Neural cell (in vitro differentiated cells): ENCODE results near the gene GPR146. TPM values are rescaled to one million over a fixed set of nuclear protein-coding genes. Genes with fewer than 3 reads are reported as not detected.

Source experiments
- H2AFZ ChIP-seq: fragments of 200-600, 300-800 bp; sonication (generic), shearing (Covaris generic); 2 replicates; pipeline ENCODE4 v1.6.0; 2014; ENCODE audit warnings: low read depth, mild to moderate bottlenecking, antibody characterized with exemption, low read length, moderate library complexity
- H3F3A ChIP-seq: fragments of 200-600 bp; shearing (Covaris generic); 2 replicates; pipeline ENCODE4 v1.6.1; 2016; ENCODE audit warnings: mild to moderate bottlenecking, moderate library complexity, mixed read lengths, antibody characterized with exemption, low read length; ENCODE audit not compliant: insufficient read depth, poor library complexity, severe bottlenecking
- H3K27ac ChIP-seq: fragments of 200-600, 300-800 bp; sonication (generic), shearing (Covaris generic); 2 replicates; pipeline ENCODE4 v1.5.1; 2014; ENCODE audit warnings: mild to moderate bottlenecking, low read length, moderate library complexity
- H3K27me3 ChIP-seq: fragments of 300-800, 200-600 bp; sonication (generic), shearing (Covaris generic); 2 replicates; pipeline ENCODE4 v1.6.0; 2014; ENCODE audit warnings: mild to moderate bottlenecking, low read depth, low read length, moderate library complexity; ENCODE audit not compliant: insufficient read depth
- H3K36me3 ChIP-seq: fragments of 300-800, 200-600 bp; sonication (generic), shearing (Covaris generic); 2 replicates; pipeline ENCODE4 v1.5.1; 2014; ENCODE audit warnings: mild to moderate bottlenecking, antibody characterized with exemption, low read length, moderate library complexity; ENCODE audit not compliant: insufficient read depth
- H3K4me2 ChIP-seq: fragments of 300-800, 200-600 bp; sonication (generic), shearing (Covaris generic); 2 replicates; pipeline ENCODE4 v1.6.0; 2014; ENCODE audit warnings: mild to moderate bottlenecking, low read length
- H3K4me3 ChIP-seq: fragments of 300-800, 200-600 bp; sonication (generic), shearing (Covaris generic); 2 replicates; pipeline ENCODE4 v1.5.1; 2014; ENCODE audit warnings: mild to moderate bottlenecking, low read length, moderate library complexity
- H3K79me2 ChIP-seq: fragments of 200-600 bp; shearing (Covaris generic); replicated peaks from 2 replicates; pipeline ENCODE4 v1.6.0; 2014; ENCODE audit warnings: mild to moderate bottlenecking, low read length, moderate library complexity; ENCODE audit not compliant: insufficient read depth
- H3K9ac ChIP-seq: fragments of 300-800, 200-600 bp; sonication (generic), shearing (Covaris generic); 2 replicates; pipeline ENCODE4 v1.6.1; 2016; ENCODE audit warnings: mild to moderate bottlenecking, low read length, mixed read lengths
- H3K9me2 ChIP-seq: fragments of 200-600 bp; shearing (Covaris generic); 2 replicates; pipeline ENCODE4 v1.6.1; 2016; ENCODE audit warnings: mild to moderate bottlenecking, low read length, mixed read lengths; ENCODE audit not compliant: insufficient read depth
- H3K9me3 ChIP-seq: fragments of 200-600, 300-800 bp; sonication (generic), shearing (Covaris generic); 2 replicates; pipeline ENCODE4 v1.6.1; 2016; ENCODE audit warnings: mild to moderate bottlenecking, mixed run types, low read length, moderate library complexity, mixed read lengths
- H4K20me1 ChIP-seq: fragments of 200-600 bp; shearing (Covaris generic); 2 replicates; pipeline ENCODE4 v1.6.1; 2016; ENCODE audit warnings: mild to moderate bottlenecking, mixed run types; ENCODE audit not compliant: insufficient read depth
- EP300 ChIP-seq: fragments of 450-650 bp; conservative IDR thresholded peaks from 2 replicates; pipeline ENCODE4 v1.6.1; 2014; ENCODE audit warnings: antibody characterized with exemption, mild to moderate bottlenecking, moderate library complexity; ENCODE audit not compliant: poor library complexity, severe bottlenecking
- EZH2 ChIP-seq: fragments of 200-600, 300-800 bp; shearing (Covaris generic), sonication (generic); IDR thresholded peaks from 2 replicates; pipeline ENCODE4 v1.6.1; 2014; ENCODE audit warnings: antibody characterized with exemption, low read length, borderline replicate concordance, mild to moderate bottlenecking; ENCODE audit not compliant: insufficient read depth, poor library complexity, severe bottlenecking
- MXI1 ChIP-seq: fragments of 450-650 bp; conservative IDR thresholded peaks from 2 replicates; pipeline ENCODE4 v1.6.1; 2014; ENCODE audit warnings: antibody characterized with exemption, mild to moderate bottlenecking; ENCODE audit not compliant: poor library complexity, severe bottlenecking
- POLR2AphosphoS5 ChIP-seq: IDR thresholded peaks from 2 replicates; pipeline ENCODE4 v1.6.1; 2012
- RAD21 ChIP-seq: fragments of 450-650 bp; conservative IDR thresholded peaks from 2 replicates; pipeline ENCODE4 v1.6.1; 2014; ENCODE audit warnings: antibody characterized with exemption, mild to moderate bottlenecking, moderate library complexity
- REST ChIP-seq: IDR thresholded peaks from 2 replicates; pipeline ENCODE4 v1.6.1; 2012; ENCODE audit warnings: borderline replicate concordance
- SMC3 ChIP-seq: fragments of 450-650 bp; conservative IDR thresholded peaks from 2 replicates; pipeline ENCODE4 v1.6.1; 2014; ENCODE audit warnings: antibody characterized with exemption, mild to moderate bottlenecking, moderate library complexity; ENCODE audit not compliant: poor library complexity
- TAF1 ChIP-seq: IDR thresholded peaks from 2 replicates; pipeline ENCODE4 v1.6.1; 2012; ENCODE audit warnings: low read depth
- polyA plus RNA-seq: library from polyadenylated mRNA; depleted of rRNA; stranded (reverse); fragments of >200 nt; gene quantifications from 2 replicates; pipeline ENCODE4 v1.2.3, GENCODE V29; 2014
- TF ChIP-seq, protein P1 (sequence below): fragments of 450-650 bp; IDR thresholded peaks from 2 replicates; pipeline ENCODE4 v1.5.1; 2014; ENCODE audit warnings: antibody characterized with exemption, mild to moderate bottlenecking, moderate library complexity; ENCODE audit not compliant: poor library complexity, severe bottlenecking

The GPR146 gene
- polyA plus RNA-seq, 1 donor from 2014 or later, result not detected

DNA sequence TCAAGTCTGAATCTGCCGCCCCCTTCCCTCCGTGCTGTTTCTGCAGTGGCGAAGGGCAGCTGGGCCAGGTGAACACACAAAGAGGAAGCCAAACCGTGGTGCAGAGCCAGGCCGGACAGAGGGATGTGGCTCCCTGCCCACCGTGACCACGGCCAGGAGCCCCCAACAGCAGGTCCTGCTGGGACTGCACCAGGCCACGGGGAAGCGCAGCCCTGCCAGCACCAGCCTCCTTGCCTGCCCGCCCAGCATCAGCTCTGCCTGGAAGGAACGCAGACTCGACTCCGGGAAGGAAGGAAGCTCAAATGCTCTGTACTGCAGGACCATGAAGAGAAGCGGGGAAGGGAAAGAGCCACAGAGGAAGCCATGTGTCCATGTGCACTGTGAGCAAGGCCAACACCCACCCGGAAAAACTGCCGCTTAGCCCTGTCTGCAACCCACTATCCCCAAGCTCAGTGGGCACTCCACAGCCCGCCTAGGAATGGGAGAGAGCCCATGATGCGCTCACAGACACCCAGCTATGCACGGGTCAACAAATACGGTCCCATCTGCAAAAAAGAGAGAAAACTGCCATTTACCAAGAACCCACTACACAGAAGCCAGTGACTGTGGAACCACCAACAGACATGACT, 62.6 kb downstream of the GPR146 start:
- H4K20me1 ChIP-seq, result no peaks in the 10 kb centered on the region
- H3F3A ChIP-seq, result no peaks in the 10 kb centered on the region
- no peak overlapping the region for H3K4me2 ChIP-seq
- no peaks in the 10 kb centered on the region for H3K79me2 ChIP-seq
- H3K9ac ChIP-seq, result no peak overlapping the region
- no peak overlapping the region for H2AFZ ChIP-seq
- H3K27ac ChIP-seq, result no peak overlapping the region
- TF ChIP-seq POLR2AphosphoS5 (no peak), REST (no peak), SMC3 (no peak), RAD21 (no peak), EZH2 (no peak), EP300 (no peak), MXI1 (no peak), TAF1 (no peak)
- TF ChIP-seq, protein P1, sequence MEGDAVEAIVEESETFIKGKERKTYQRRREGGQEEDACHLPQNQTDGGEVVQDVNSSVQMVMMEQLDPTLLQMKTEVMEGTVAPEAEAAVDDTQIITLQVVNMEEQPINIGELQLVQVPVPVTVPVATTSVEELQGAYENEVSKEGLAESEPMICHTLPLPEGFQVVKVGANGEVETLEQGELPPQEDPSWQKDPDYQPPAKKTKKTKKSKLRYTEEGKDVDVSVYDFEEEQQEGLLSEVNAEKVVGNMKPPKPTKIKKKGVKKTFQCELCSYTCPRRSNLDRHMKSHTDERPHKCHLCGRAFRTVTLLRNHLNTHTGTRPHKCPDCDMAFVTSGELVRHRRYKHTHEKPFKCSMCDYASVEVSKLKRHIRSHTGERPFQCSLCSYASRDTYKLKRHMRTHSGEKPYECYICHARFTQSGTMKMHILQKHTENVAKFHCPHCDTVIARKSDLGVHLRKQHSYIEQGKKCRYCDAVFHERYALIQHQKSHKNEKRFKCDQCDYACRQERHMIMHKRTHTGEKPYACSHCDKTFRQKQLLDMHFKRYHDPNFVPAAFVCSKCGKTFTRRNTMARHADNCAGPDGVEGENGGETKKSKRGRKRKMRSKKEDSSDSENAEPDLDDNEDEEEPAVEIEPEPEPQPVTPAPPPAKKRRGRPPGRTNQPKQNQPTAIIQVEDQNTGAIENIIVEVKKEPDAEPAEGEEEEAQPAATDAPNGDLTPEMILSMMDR, result no peak
- H3K9me2 ChIP-seq, result no peaks in the 10 kb centered on the region
- H3K27me3 ChIP-seq, result no peaks in the 10 kb centered on the region
- H3K9me3 ChIP-seq, result no peaks in the 10 kb centered on the region
- H3K36me3 ChIP-seq, result no peaks in the 10 kb centered on the region
- H3K4me3 ChIP-seq, result no peak overlapping the region

GRCh38 chr7:1108264-1108920, 64.0 kb downstream of the GPR146 start:
- Histone ChIP-seq H2AFZ (no peak overlapping the region), H3F3A (no peaks in the 10 kb centered on the region), H3K9me3 (no peaks in the 10 kb centered on the region), H3K36me3 (no peaks in the 10 kb centered on the region), H3K4me2 (no peak overlapping the region), H3K9me2 (no peaks in the 10 kb centered on the region), H3K79me2 (no peaks in the 10 kb centered on the region), H3K27ac (no peak overlapping the region), H3K27me3 (no peaks in the 10 kb centered on the region), H4K20me1 (no peaks in the 10 kb centered on the region), H3K9ac (no peak overlapping the region), H3K4me3 (no peak overlapping the region)
- TF ChIP-seq, protein P1, result no peak
- no peak for TF ChIP-seq MXI1
- no peak for TF ChIP-seq POLR2AphosphoS5
- TF ChIP-seq SMC3, result no peak
- no peak for TF ChIP-seq TAF1
- TF ChIP-seq REST, result no peak
- TF ChIP-seq RAD21, result no peak
- TF ChIP-seq EZH2, result no peak
- TF ChIP-seq EP300, result no peak
